NCI-H146 treated with DMSO at 0.1 percent for 48 hours (cell line): ENCODE data around the gene WWOX.

Experiments used
- DNase-seq: peaks from one replicate; lab custom pipeline; 2025; ENCODE audit not compliant: unreplicated experiment; lab: John Stamatoyannopoulos, UW

WWOX gene

DNA sequence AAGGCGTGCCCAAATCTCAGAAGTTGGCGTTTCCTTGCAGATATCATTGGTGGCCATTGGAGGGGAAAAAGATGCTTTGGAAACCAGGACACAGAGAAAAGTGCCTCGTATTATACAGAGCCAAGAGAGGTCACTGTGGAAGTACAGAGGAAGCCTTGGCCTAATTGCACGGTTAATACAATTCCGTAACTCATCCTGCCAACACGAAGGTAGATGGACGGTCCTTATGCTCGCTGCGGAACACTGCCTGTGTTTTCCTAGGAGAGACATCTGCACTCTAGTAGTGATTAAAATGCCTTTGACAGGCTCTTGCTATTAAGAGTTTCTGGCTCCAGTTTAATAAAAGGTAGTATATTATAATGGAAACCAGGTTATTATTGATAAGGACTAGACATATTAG lies 536.4 kb downstream of the WWOX start:
- no peak for DNase-seq

DNA sequence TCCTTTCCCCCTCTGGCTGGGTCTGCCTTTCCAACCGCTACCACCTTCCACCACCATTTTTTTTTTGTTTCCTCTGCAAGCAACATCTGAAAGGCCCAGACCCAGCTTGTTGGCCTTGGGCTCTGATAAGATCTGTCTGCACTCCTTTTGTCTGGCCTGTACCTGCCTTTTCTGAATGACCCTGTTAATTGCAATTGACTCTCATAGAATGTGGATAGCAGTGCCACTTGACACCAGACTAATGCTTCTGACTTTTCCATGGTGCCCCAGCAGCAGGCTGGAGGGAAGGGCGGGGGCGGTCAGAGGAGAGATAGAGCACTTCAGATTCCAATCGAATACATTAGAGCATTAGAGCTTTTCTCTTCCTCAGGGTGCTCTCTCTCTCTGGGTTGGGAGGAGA lies 538.9 kb downstream of the WWOX start:
- peak; percentile 39 for DNase-seq

DNA sequence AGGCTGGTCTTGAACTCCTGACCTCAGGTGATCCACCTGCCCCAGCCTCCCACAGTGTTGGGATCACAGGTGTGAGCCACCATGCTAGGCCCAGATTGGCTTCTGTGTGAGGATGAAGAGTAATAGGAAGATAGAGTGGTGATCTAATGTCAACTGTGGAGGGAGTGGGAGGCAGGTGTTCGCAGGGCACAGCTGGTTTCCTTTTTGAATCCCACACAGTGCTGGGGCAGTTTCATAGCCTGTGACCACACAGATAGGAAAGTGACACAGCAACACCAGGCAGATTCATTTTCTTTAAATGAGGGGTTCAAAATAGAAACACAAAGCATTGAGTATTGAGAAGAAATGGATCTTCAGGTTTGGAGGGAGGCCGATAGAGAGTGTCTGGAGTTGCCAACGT lies 540.3 kb downstream of the WWOX start:
- DNase-seq, result no peak

DNA sequence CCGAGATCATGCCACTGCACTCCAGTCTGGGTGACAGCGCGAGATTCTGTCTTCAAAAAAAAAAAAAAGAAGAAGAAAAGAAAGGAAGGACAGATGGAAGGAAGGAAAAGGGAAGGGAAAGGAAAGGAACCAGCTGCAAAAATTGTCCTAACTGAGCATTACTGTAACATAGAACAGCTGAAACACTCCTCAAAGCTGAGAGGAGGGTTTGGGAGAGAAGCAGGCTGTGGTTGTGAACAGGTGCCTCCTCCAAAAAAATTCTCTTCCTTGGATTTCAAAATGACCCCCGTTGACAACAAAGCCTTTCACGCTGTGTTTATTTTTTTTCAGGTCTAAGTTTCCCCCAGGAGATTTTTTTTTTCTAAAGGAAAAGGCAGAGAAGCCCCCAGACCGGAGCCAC lies 541.4 kb downstream of the WWOX start:
- DNase-seq, result no peak

GRCh38 chr16:78641433-78641832 lies 542.0 kb downstream of the WWOX start:
- DNase-seq, result peak; percentile 27

GRCh38 chr16:78642621-78643285 lies 543.3 kb downstream of the WWOX start:
- no peak for DNase-seq

- DNase-seq, result no peak
Observed at GRCh38 chr16:78645657-78646056, 546.2 kb downstream of the WWOX start.

DNA sequence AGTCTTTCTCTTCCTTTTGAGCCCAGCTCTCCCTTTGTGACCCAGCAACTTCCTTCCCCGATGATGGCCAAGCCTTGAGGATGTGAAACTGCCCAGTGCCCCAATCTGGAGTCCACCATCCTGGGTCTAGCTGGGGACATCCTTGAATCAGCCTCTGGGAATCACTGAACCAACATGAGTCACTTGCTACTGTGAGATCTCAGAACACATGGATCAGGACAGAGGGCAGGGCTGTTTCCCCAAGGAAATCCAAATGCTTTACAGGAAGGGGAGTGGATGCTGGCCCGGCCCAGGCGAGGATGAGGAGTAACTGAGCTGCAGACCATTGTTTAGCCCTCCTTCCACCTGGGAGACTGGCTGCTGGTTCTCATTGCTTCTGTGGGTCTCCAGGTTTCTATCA lies 547.6 kb downstream of the WWOX start:
- no peak for DNase-seq

GRCh38 chr16:78647491-78647890 lies 548.0 kb downstream of the WWOX start:
- no peak for DNase-seq

GRCh38 chr16:78648517-78648916 lies 549.1 kb downstream of the WWOX start:
- DNase-seq, result no peak

DNA sequence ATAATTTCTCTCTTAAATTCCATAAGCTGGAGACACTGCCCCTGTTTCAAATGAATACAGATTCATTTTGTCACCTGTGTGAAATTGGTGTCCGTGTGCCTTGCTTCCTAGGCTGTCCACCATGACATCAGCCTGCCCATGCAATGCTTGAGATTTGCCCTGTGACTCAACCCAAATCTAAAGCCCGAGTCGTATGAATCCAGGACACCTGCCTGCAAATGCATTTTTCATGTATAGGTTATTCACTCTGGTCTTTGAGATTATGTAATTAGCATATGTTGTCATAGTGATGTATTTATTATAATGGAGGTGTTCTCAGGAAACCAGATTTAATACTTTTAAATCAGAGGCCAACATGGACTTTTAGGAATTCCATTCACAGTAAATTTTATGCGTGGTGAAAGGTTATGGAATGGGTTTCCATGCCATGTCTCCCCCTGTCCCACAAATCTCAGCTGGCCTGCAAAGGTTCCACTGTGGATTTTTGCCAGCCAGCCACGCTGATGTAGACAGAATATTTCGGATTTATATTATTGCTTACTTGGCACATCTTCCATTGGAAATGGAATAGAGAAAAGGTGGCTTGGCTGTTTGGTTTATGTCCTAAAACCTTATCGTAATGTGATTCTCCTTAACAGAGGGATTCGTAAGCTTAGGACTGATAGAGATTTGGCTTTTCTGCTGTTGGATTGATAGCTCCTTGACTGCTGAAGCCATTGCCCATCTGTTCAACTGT lies 551.1 kb downstream of the WWOX start:
- DNase-seq, result no peak

GRCh38 chr16:78654929-78655328 lies 555.5 kb downstream of the WWOX start:
- no peak for DNase-seq

- no peak for DNase-seq
Observed at GRCh38 chr16:78655331-78656113, 556.1 kb downstream of the WWOX start.

DNA sequence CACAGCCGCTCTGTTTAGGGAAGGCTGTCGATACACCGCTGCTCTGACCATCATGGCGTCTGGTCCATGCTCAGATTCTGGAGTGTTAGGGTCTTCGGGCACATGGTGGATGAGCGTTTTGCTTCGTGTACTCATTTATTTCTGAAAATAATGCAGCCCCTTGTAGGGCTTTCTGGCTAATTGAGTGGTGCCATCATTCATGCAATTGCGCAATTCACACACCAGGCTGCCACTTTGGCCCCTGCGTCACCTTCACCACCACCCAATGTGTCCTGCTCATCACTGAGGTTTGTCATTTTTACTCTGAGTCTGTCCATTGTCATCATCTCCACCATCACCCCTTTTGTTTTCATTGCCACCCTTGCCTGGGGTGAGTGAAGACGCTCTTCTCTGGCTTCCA lies 557.4 kb downstream of the WWOX start:
- no peak for DNase-seq

DNA sequence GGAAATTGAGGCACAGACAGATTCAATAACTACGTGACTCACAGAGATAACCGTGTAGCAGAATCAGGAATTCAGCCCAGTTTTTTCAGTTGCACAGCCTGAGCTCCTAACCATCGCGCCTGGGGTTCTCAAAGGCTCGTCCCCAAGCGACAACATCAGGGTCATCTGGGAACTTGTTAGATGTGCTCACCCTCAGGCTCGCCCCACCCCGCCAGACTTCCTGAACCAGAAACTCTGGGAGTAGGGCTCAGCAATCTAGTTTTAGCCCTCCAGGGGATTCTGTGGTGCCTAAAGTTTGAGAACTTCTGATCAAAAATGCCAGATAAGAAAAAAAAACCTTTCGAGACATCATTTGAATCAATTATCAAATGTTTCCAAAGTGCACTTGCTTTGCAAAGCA lies 559.8 kb downstream of the WWOX start:
- peak; percentile 52 for DNase-seq

GRCh38 chr16:78659668-78660217 lies 560.3 kb downstream of the WWOX start:
- peak; percentile 96 for DNase-seq

DNA sequence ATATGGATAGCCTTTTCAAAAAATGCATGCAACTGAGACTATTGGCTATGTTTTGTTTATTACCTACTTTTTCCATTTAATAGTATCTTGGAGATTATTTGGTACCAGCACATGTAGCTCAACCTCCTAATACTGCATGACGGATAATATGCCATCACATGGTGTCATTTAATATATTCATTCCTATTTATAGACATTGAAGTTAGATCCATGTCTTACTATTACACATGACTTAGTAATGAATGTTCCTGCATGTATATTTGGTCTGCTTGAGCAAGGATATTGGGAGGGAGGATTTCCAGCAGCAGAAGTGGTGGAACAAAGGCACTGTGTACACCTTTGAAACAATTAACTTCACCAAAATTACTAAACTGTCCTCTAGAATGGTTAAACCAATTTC lies 561.3 kb downstream of the WWOX start:
- no peak for DNase-seq

- no peak for DNase-seq
Observed at GRCh38 chr16:78663690-78664089, 564.2 kb downstream of the WWOX start.

DNA sequence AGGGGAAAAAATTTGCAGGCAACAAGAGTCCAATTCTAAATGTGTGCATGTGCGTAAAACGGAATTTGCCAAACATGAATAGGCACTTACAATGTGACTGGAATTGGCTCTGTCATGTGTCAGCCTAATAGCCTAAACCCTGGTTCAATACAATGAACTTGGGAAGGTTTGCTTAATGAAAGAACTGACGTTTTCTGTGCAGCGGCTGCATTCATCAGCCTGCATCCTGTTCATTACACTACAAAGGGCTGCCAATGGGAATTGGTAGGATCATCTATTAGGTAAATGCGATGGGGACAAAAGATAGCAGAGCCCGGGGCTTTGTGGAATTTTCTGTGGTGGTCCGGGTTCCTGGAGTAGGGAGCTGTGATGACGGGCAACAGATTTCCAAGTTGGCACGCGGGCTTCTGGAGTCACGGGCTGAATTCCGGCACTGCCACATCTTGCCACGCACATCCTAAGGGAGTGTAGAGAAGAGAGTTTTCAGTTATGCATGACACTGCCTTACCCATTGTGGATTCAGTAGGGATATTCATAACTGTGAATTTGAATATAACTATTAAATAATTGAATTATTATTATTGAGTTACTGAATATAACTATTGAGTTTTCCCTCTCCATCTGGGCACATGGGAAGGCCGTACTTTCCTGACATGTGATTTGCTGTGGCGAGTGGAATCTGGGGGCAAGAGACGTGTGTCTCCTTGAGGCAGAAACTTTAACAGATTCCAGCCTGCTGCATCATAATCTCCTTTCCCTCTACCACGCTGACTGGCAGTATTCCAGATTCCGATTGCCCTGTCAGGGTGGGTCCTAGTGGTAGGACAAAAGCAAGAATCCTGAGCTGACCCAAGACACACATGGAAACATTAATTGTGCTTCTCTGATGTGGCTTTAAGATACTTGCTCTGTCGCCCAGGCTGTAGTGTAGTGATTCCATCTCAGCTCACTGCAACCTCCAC lies 565.6 kb downstream of the WWOX start:
- DNase-seq, result no peak

DNA sequence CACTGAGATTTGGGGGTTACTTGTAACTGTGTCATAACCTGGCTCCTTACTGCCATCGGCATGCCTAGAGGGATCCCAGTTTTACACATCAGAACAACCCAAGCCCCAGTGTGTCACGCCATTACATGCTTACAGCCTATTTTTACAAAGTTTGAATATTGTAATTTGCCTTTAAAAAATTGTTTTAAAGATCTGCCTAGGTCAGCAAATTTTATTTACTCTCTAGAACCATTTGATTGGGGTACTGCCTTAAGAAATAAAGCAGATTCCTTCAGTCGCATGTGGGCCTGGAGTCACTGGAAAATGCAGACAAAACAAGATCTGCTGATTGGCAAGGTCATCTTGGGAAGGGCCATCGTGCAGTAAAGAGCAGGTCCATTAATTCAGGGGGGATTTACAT lies 566.9 kb downstream of the WWOX start:
- DNase-seq, result no peak

DNA sequence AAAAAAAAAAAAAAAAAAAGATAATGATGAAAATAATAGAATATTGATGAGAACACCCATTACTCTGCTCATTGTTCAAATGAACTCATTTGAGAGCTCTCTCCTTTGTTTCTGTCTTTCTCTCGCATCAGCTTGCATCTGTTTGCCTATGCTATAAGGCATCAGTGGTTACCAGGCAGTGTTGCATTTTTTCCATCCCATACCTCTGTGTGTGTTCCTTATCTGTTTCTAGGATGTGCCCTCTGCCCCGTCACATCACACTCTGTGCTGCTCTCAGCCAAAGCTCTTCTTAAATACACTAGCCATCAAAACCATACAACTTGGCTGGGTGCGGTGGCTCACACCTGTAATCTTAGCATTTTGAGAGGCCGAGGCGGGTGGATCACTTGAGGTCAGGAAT lies 568.2 kb downstream of the WWOX start:
- DNase-seq, result no peak
